Activated CD8-positive, alpha-beta T cell treated with anti-CD3 and anti-CD28 coated beads for 36 hours (primary cell): Measurements from ENCODE around the gene NRBP1. TPM values are rescaled to one million over a fixed set of nuclear protein-coding genes. Genes with fewer than 3 reads are reported as not detected.

Experiments used
- ATAC-seq: fragments of 200-7000 bp; cut with Tn5 transposase; one replicate; pipeline ENCODE4 v1.10.0; 2021; ENCODE audit warnings: mild to moderate bottlenecking, moderate library complexity
- CTCF ChIA-PET: fragments of 350-600 bp; sonication (Branson Sonifier 250); formaldehyde crosslinking; loops from one replicate; lab custom pipeline; 2021; ENCODE audit warnings: antibody characterized with exemption; lab: Charles Lee
- POLR2A ChIA-PET: fragments of 350-600 bp; sonication (Branson Sonifier 250); formaldehyde crosslinking; loops from one replicate; lab custom pipeline; 2021; ENCODE audit warnings: antibody characterized with exemption; lab: Charles Lee
- DNase-seq: peaks from one replicate; pipeline ENCODE4 v3.0.0-alpha.2; 2020
- H3K27ac Mint-ChIP-seq: one replicate; pipeline ENCODE4 v1.8.0; 2021; ENCODE audit warnings: mild to moderate bottlenecking, mixed read lengths
- H3K27me3 Mint-ChIP-seq: one replicate; pipeline ENCODE4 v1.8.0; 2021; ENCODE audit warnings: mixed read lengths
- H3K36me3 Mint-ChIP-seq: one replicate; pipeline ENCODE4 v1.8.0; 2021; ENCODE audit warnings: low read depth, mixed read lengths
- H3K4me1 Mint-ChIP-seq: one replicate; pipeline ENCODE4 v1.8.0; 2021; ENCODE audit warnings: low read depth, mixed read lengths
- H3K4me3 Mint-ChIP-seq: one replicate; pipeline ENCODE4 v1.8.0; 2021; ENCODE audit warnings: mild to moderate bottlenecking, moderate library complexity, mixed read lengths
- H3K9me3 Mint-ChIP-seq: one replicate; pipeline ENCODE4 v1.8.0; 2021; ENCODE audit warnings: mixed read lengths
- CTCF ChIP-seq: fragments of 200-600 bp; IDR thresholded peaks from one replicate; pipeline ENCODE4 v1.8.0; 2022; ENCODE audit warnings: antibody characterized with exemption, mild to moderate bottlenecking
- intact Hi-C: fragments of 100-400 bp; cut with micrococcal nuclease; formaldehyde crosslinking; loops from one replicate; pipeline ENCODE4 v1.10.0; 2022
- total RNA-seq, 2 experiments: library from RNA; stranded (reverse); gene quantifications; one replicate each; pipeline ENCODE4 v1.2.3, GENCODE V29; 2021

NRBP1 gene
- total RNA-seq, 2 experiments from 2014 or later, result 60.5 to 62.1 TPM

GRCh38 chr2:27431395-27431794 is 3.0 kb downstream of the NRBP1 start:
- intact Hi-C loops, result no loop called here
- ChIA-PET CTCF (interaction anchor here (1.1 to 6.1 kb wide), 7 partner anchors 8 to 251 kb away, joined by 3 to 31 read pairs (median 6); partner anchors contain the start of genes EIF2B4, PPM1G and ZNF513), POLR2A (interaction anchor here (0.8 to 4.8 kb wide), 10 partner anchors 8 to 197 kb away, joined by 3 to 32 read pairs (median 6); partner anchors contain the start of genes CCDC121, GPN1, GTF3C2 and MPV17)
- peak overlapping the region; percentile 96 for H3K27ac Mint-ChIP-seq
- H3K4me1 Mint-ChIP-seq, result peaks cover 25% of the 10 kb centered on the region
- peak overlapping the region; percentile 53 for H3K4me3 Mint-ChIP-seq
- H3K27me3 Mint-ChIP-seq, result no peaks in the 10 kb centered on the region
- no peaks in the 10 kb centered on the region for H3K9me3 Mint-ChIP-seq
- peak; percentile 64 for DNase-seq
- H3K36me3 Mint-ChIP-seq, result peaks cover 40% of the 10 kb centered on the region
- peak; percentile 25 for ATAC-seq
- no peak for TF ChIP-seq CTCF

GRCh38 chr2:27435628-27436027 is 7.2 kb downstream of the NRBP1 start:
- ChIA-PET POLR2A (interaction anchor here (1.3 kb wide), 1 partner anchor 9 kb away, joined by 5 read pairs; no protein-coding TSS in a partner anchor), CTCF (no interaction called here)
- Mint-ChIP-seq H3K27me3 (no peaks in the 10 kb centered on the region), H3K4me3 (no peak overlapping the region), H3K4me1 (peaks cover 11% of the 10 kb centered on the region), H3K36me3 (peaks cover 55% of the 10 kb centered on the region), H3K27ac (peak overlapping the region; percentile 51), H3K9me3 (no peaks in the 10 kb centered on the region)
- no peak for ATAC-seq
- intact Hi-C loops, result no loop called here
- TF ChIP-seq CTCF, result no peak
- DNase-seq, result no peak

GRCh38 chr2:27441226-27441926 is 12.9 kb downstream of the NRBP1 start:
- Mint-ChIP-seq H3K9me3 (no peaks in the 10 kb centered on the region), H3K4me1 (peaks cover 5% of the 10 kb centered on the region), H3K27ac (peak overlapping the region; percentile 20), H3K27me3 (no peaks in the 10 kb centered on the region), H3K36me3 (peaks cover 41% of the 10 kb centered on the region), H3K4me3 (no peak overlapping the region)
- DNase-seq (no peak), ATAC-seq (no peak)
- TF ChIP-seq CTCF, result no peak
- ChIA-PET POLR2A (interaction anchor here (1.1 to 1.5 kb wide), 2 partner anchors 9 to 32 kb away, joined by 3 to 5 read pairs; partner anchors contain the start of gene PPM1G), CTCF (no interaction called here)
- intact Hi-C loops, result no loop called here

- ATAC-seq (peak; percentile 27), DNase-seq (no peak)
- H3K9me3 Mint-ChIP-seq, result no peaks in the 10 kb centered on the region
- ChIA-PET CTCF (interaction anchor here (0.8 to 1.1 kb wide), 2 partner anchors 139 to 240 kb away, joined by 3 read pairs; no protein-coding TSS in a partner anchor), POLR2A (interaction anchor here (1.1 to 1.5 kb wide), 2 partner anchors 10 to 32 kb away, joined by 3 to 5 read pairs; partner anchors contain the start of gene PPM1G)
- TF ChIP-seq CTCF, result no peak
- peak within 1 kb of the TSS; percentile 13 for H3K27ac Mint-ChIP-seq
- no peak within 1 kb of the TSS for H3K4me3 Mint-ChIP-seq
- H3K27me3 Mint-ChIP-seq, result no peaks in the 10 kb centered on the region
- peaks cover 38% of the 10 kb centered on the region for H3K36me3 Mint-ChIP-seq
- intact Hi-C loops, result no loop called here
- peaks cover 5% of the 10 kb centered on the region for H3K4me1 Mint-ChIP-seq
Observed at GRCh38 chr2:27441958-27442919, 13.8 kb downstream of the NRBP1 start, which contains the start of gene KRTCAP3. KRTCAP3 (plus strand) TSS chr2:27442381; CDS start chr2:27442413, 32 bp downstream.
